H1 (cell line): ENCODE results near the gene RNF31. TPM values are rescaled to one million over a fixed set of nuclear protein-coding genes. Genes with fewer than 3 reads are reported as not detected.
A peak's percentile ranks its signal among the peaks of the same experiment; 100 is the strongest.

ENCODE experiments used
- CTCF ChIA-PET: fragments of 300-600 bp; sonication (Branson Sonifier 250); formaldehyde crosslinking; loops from one replicate; lab custom pipeline; 2021; ENCODE audit not compliant: partially characterized antibody; lab: Charles Lee
- POLR2A ChIA-PET: fragments of 300-600 bp; sonication (Branson Sonifier 250); formaldehyde crosslinking; loops from one replicate; lab custom pipeline; 2021; ENCODE audit warnings: inconsistent platforms; ENCODE audit not compliant: partially characterized antibody; lab: Charles Lee
- DNase-seq, 2 experiments: peaks; one replicate each; pipeline versions ENCODE4 v3.0.0 to v3.0.0-alpha.2; 2010 to 2022; ENCODE audit warnings: low spot score in 2 of 2, low read depth in 1 of 2, mixed read lengths in 1 of 2
- FAIRE-seq: peaks from 2 replicates; lab custom pipeline; 2011; peaks lifted over from hg19 to GRCh38; lab: Jason Lieb, UNC
- H2AFZ ChIP-seq: 2 replicates; pipeline ENCODE4 v1.8.1; 2012; ENCODE audit warnings: low read length, inconsistent platforms
- H2AK5ac ChIP-seq: 2 replicates; pipeline ENCODE4 v1.6.1; 2013; ENCODE audit warnings: low read depth, low read length
- H2BK120ac ChIP-seq: replicated peaks from 2 replicates; pipeline ENCODE3; 2013; ENCODE audit warnings: low read depth, low read length, inconsistent platforms
- H2BK12ac ChIP-seq: 2 replicates; pipeline ENCODE4 v1.6.1; 2013; ENCODE audit warnings: low read depth, low read length
- H2BK15ac ChIP-seq: 2 replicates; pipeline ENCODE4 v1.6.1; 2013; ENCODE audit warnings: low read length
- H2BK20ac ChIP-seq: 2 replicates; pipeline ENCODE4 v1.6.1; 2013; ENCODE audit warnings: low read length
- H2BK5ac ChIP-seq: 2 replicates; pipeline ENCODE4 v1.6.1; 2013; ENCODE audit warnings: low read depth, low read length
- H3K14ac ChIP-seq: 2 replicates; pipeline ENCODE4 v1.6.1; 2013; ENCODE audit warnings: inconsistent platforms; ENCODE audit not compliant: insufficient read length
- H3K18ac ChIP-seq: 2 replicates; pipeline ENCODE4 v1.6.1; 2013; ENCODE audit warnings: low read length; ENCODE audit errors: extremely low read depth
- H3K23ac ChIP-seq: 2 replicates; pipeline ENCODE4 v1.6.1; 2013; ENCODE audit warnings: inconsistent platforms; ENCODE audit not compliant: insufficient read length
- H3K23me2 ChIP-seq: 2 replicates; pipeline ENCODE4 v1.6.1; 2013; ENCODE audit warnings: low read depth, low read length
- H3K27ac ChIP-seq: 2 replicates; pipeline ENCODE4 v1.6.1; 2011; ENCODE audit warnings: low read depth, low read length, inconsistent platforms
- H3K27me3 ChIP-seq, 4 experiments: replicated peaks in 1 of 4; 1 replicate in 1 of 4; 2 replicates in 3 of 4; pipeline versions ENCODE4 v1.6.1 to v1.8.1; 2011 to 2013; ENCODE audit warnings: low read length in 3 of 4, mild to moderate bottlenecking in 3 of 4, inconsistent platforms in 2 of 4, mixed read lengths in 2 of 4, moderate library complexity in 1 of 4; ENCODE audit not compliant: control insufficient read depth in 3 of 4, insufficient read depth in 3 of 4; ENCODE audit errors: extremely low read depth in 1 of 4
- H3K36me3 ChIP-seq, 4 experiments: 2 replicates each; pipeline versions ENCODE4 v1.6.1 to v1.8.1; 2011 to 2013; ENCODE audit warnings: mild to moderate bottlenecking in 4 of 4, low read length in 3 of 4, moderate library complexity in 2 of 4, control low read depth in 1 of 4, inconsistent platforms in 1 of 4; ENCODE audit not compliant: insufficient read depth in 4 of 4, control insufficient read depth in 2 of 4
- H3K4ac ChIP-seq: replicated peaks from 2 replicates; pipeline ENCODE3; 2013; ENCODE audit warnings: low read length, low read depth, mixed read lengths, inconsistent platforms; ENCODE audit not compliant: insufficient read length
- H3K4me1 ChIP-seq, 4 experiments: replicated peaks in 1 of 4; 1 replicate in 1 of 4; 2 replicates in 3 of 4; pipeline versions ENCODE4 v1.6.1 to v1.8.1; 2011 to 2013; ENCODE audit warnings: low read length in 3 of 4, inconsistent platforms in 2 of 4, mixed read lengths in 1 of 4; ENCODE audit not compliant: insufficient read depth in 4 of 4, control insufficient read depth in 3 of 4
- H3K4me2 ChIP-seq, 2 experiments: 2 replicates each; pipeline versions ENCODE4 v1.6.1 to v1.8.1; 2011 to 2013; ENCODE audit warnings: low read depth in 2 of 2, low read length in 2 of 2, control low read depth in 1 of 2, inconsistent platforms in 1 of 2, mild to moderate bottlenecking in 1 of 2; ENCODE audit not compliant: insufficient read depth in 1 of 2
- H3K4me3 ChIP-seq, 4 experiments: fragments of 200-600, 300-600 bp in 1 of 4; sonication (generic), shearing (Covaris generic), sonication (Bioruptor Twin) in 1 of 4; 2 replicates each; pipeline versions ENCODE4 v1.5.1 to v1.8.1; 2011 to 2016; ENCODE audit warnings: low read length in 4 of 4, low read depth in 3 of 4, control low read depth in 2 of 4, inconsistent platforms in 2 of 4, mild to moderate bottlenecking in 2 of 4, mixed read lengths in 1 of 4, moderate library complexity in 1 of 4; ENCODE audit not compliant: insufficient read depth in 2 of 4; ENCODE audit errors: extremely low read depth in 1 of 4
- H3K56ac ChIP-seq: replicated peaks from 2 replicates; pipeline ENCODE3; 2013; ENCODE audit warnings: low read depth, mild to moderate bottlenecking, mixed read lengths, low read length, inconsistent platforms; ENCODE audit not compliant: insufficient read length
- H3K79me1 ChIP-seq: 2 replicates; pipeline ENCODE4 v1.6.1; 2013; ENCODE audit warnings: low read depth, low read length, control low read depth
- H3K79me2 ChIP-seq, 2 experiments: 2 replicates each; pipeline versions ENCODE4 v1.6.1 to v1.8.1; 2012 to 2013; ENCODE audit warnings: low read length in 2 of 2, mild to moderate bottlenecking in 2 of 2, inconsistent platforms in 1 of 2; ENCODE audit not compliant: insufficient read depth in 2 of 2, control insufficient read depth in 1 of 2
- H3K9ac ChIP-seq, 4 experiments: replicated peaks in 1 of 4; 1 replicate in 1 of 4; 2 replicates in 3 of 4; pipeline versions ENCODE4 v1.6.1 to v1.8.1; 2011 to 2013; ENCODE audit warnings: low read depth in 3 of 4, low read length in 3 of 4, control low read depth in 2 of 4, mild to moderate bottlenecking in 2 of 4, moderate library complexity in 2 of 4, inconsistent platforms in 1 of 4; ENCODE audit errors: extremely low read depth in 1 of 4
- H3K9me3 ChIP-seq, 2 experiments: 2 replicates each; pipeline versions ENCODE4 v1.6.1 to v1.8.1; 2012 to 2013; ENCODE audit warnings: mild to moderate bottlenecking in 2 of 2, moderate library complexity in 2 of 2, control low read depth in 1 of 2, inconsistent platforms in 1 of 2, low read depth in 1 of 2, low read length in 1 of 2, mixed read lengths in 1 of 2; ENCODE audit not compliant: insufficient read depth in 2 of 2
- H4K20me1 ChIP-seq, 2 experiments: replicated peaks in 1 of 2; 2 replicates each; pipeline versions ENCODE3 to v1.8.1; 2011 to 2013; ENCODE audit warnings: inconsistent platforms in 2 of 2, low read length in 2 of 2, mild to moderate bottlenecking in 1 of 2; ENCODE audit not compliant: insufficient read depth in 2 of 2, control insufficient read depth in 1 of 2
- H4K5ac ChIP-seq: 2 replicates; pipeline ENCODE4 v1.6.1; 2013; ENCODE audit warnings: low read length, low read depth, mixed read lengths, inconsistent platforms; ENCODE audit not compliant: insufficient read length
- H4K8ac ChIP-seq: 2 replicates; pipeline ENCODE4 v1.8.0; 2013; ENCODE audit warnings: mild to moderate bottlenecking, moderate library complexity, low read length, inconsistent platforms; ENCODE audit not compliant: insufficient read depth; ENCODE audit errors: extremely low read depth
- H4K91ac ChIP-seq: replicated peaks from 2 replicates; pipeline ENCODE3; 2013; ENCODE audit warnings: low read length, mixed read lengths, inconsistent platforms; ENCODE audit not compliant: insufficient read length
- ASH2L ChIP-seq: fragments of 200-600, 300-600 bp; sonication (generic); IDR thresholded peaks from one replicate; pipeline ENCODE4 v1.7.1; 2017; ENCODE audit warnings: low read length
- CBX5 ChIP-seq: fragments of 300-800, 300-1000 bp; sonication (generic); IDR thresholded peaks from 2 replicates; pipeline ENCODE4 v1.7.1; 2016; ENCODE audit warnings: antibody characterized with exemption, low read length, low read depth
- CHD1 ChIP-seq: IDR thresholded peaks from 2 replicates; pipeline ENCODE4 v1.6.1; 2012; ENCODE audit warnings: low read depth, low read length, improper control_type of control experiment
- GABPA ChIP-seq: IDR thresholded peaks from 2 replicates; pipeline ENCODE4 v1.6.1; 2011; ENCODE audit warnings: mild to moderate bottlenecking, low read length, moderate library complexity, borderline replicate concordance; ENCODE audit not compliant: insufficient read depth
- KDM5A ChIP-seq: fragments of 200-600 bp; IDR thresholded peaks from 2 replicates; pipeline ENCODE4 v1.7.1; 2012; ENCODE audit warnings: mild to moderate bottlenecking, low read length, inconsistent platforms, mixed read lengths
- PHF8 ChIP-seq: fragments of 200-600 bp; sonication (generic); conservative IDR thresholded peaks from 2 replicates; pipeline ENCODE4 v1.7.1; 2012; ENCODE audit warnings: low read depth, mild to moderate bottlenecking, inconsistent platforms, low read length, moderate library complexity
- SP4 ChIP-seq: IDR thresholded peaks from 2 replicates; pipeline ENCODE4 v1.6.1; 2012; ENCODE audit warnings: low read length, inconsistent platforms
- SUZ12 ChIP-seq: fragments of 200-600 bp; sonication (generic); IDR thresholded peaks from 2 replicates; pipeline ENCODE4 v1.6.1; 2012; ENCODE audit warnings: mild to moderate bottlenecking, inconsistent platforms, low read length, moderate library complexity, mixed read lengths
- TAF1 ChIP-seq: IDR thresholded peaks from 2 replicates; pipeline ENCODE4 v1.6.1; 2011; ENCODE audit warnings: mild to moderate bottlenecking, low read depth, low read length
- TEAD4 ChIP-seq: IDR thresholded peaks from 2 replicates; pipeline ENCODE4 v1.6.1; 2012; ENCODE audit warnings: low read depth, low read length, inconsistent platforms, mixed read lengths
- ZNF274 ChIP-seq: IDR thresholded peaks from 2 replicates; pipeline ENCODE4 v1.7.0; 2012; ENCODE audit warnings: low read length, borderline replicate concordance; ENCODE audit errors: extremely low read depth
- WGBS, 2 experiments: shearing (Covaris generic) in 1 of 2; methylation state at CpG; one replicate each; pipeline versions ENCODE4 v1.1.6 to v1.1.7; 2013 to 2015; ENCODE audit warnings: low lambda C conversion rate in 2 of 2, mixed read lengths in 2 of 2, inconsistent platforms in 1 of 2, low coverage in 1 of 2, missing lambda C conversion rate in 1 of 2; ENCODE audit not compliant: insufficient replicate concordance in 2 of 2, insufficient coverage in 1 of 2, insufficient read length in 1 of 2; ENCODE audit errors: extremely low coverage in 1 of 2, missing lambda C conversion rate in 1 of 2; 5-methylcytosine and 5-hydroxymethylcytosine counted together
- polyA plus RNA-seq, 7 experiments: library from polyadenylated mRNA; depleted of rRNA in 3 of 7; stranded (reverse) in 5 of 7; unstranded in 2 of 7; fragments of >200 nt in 5 of 7; fragments of 200-250 nt in 2 of 7; gene quantifications; 1 replicate in 5 of 7; 2 replicates in 1 of 7; 4 replicates in 1 of 7; pipeline versions ENCODE4 v1.2.1 to v1.2.3, GENCODE V29; 2011 to 2013; ENCODE audit warnings: missing spikeins in 2 of 7, mixed read lengths in 2 of 7
- total RNA-seq: library from RNA; stranded (reverse); fragmentation: NEBNext Ultra II Directional; extraction: Animal tissue kit (Norgen Biotek cat#: 25700); gene quantifications from 2 replicates; pipeline ENCODE4 v1.2.1, GENCODE V29; 2021

RNF31 gene
- total and polyA plus RNA-seq, 2 of the 8 experiments (the other 6 are each of a cell fraction or from before 2014, with no cell fraction given): 17.5 to 72.0 TPM

DNA sequence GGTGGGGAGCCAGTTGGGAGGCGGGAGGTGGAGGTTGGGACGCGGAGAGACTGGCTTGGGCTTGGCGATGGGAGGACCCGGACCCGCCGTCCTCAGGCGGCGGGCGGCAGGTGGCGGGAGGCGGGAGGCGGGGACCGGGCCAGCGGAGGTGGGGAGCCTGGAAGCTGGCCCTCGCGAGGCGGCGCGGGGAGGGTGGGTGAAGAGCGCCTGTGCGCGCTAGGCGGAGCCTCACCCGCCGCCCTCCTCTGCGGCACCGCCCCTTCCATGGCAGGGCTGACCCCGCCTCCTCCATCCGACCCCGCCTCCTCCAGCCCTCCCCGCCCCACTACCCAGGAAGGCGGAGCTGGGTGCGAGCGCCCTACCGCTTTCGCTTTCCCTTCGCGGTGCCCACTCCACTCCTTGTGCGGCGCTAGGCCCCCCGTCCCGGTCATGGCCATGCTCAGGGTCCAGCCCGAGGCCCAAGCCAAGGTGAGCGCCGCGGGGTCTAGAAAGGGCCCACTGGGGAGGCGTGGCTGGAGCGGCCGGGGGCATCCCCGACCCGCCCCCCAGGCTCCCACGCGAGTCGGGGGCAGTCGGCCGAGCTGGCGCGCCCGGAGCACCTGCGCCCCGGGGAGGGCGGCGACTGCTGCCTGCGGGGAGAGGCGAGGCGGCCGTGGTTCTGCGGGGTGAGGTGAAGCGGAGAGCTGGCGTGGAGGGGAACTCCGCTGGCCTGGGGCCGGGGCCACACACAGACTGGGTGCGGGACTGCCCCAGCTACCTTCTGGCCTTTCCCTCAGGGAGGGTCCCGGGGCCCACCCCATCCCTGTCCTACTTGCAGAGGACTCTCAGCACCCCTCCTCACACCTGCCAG is 11.2 kb upstream of the RNF31 start, which contains the start of gene PSME1:
PSME1 (plus strand) TSS at position 361 of the 850 bp plus-strand sequence; CDS start at position 430, 69 bp downstream.
- Histone ChIP-seq H4K20me1 (peaks cover 0 to 1% of the 10 kb centered on the region in 2 experiments), H4K8ac (peak within 1 kb of the TSS; percentile 64), H3K79me1 (peaks cover 4% of the 10 kb centered on the region; the same call in 1 of the 2 replicates), H3K4me1 (peaks cover 0 to 10% (median 6%) of the 10 kb centered on the region in 4 experiments; a peak in 5 of 7 replicates), H2BK12ac (no peak within 1 kb of the TSS; the same call in 1 of the 2 replicates), H3K23ac (no peak within 1 kb of the TSS), H2BK120ac (no peak within 1 kb of the TSS), H3K4me2 (peak within 1 kb of the TSS; percentile 81 to 95), H4K91ac (no peak within 1 kb of the TSS), H2BK15ac (peak within 1 kb of the TSS; percentile 4; the same call in 1 of the 2 replicates), H2AFZ (peak within 1 kb of the TSS; percentile 94), H3K9me3 (no peaks in the 10 kb centered on the region), H3K79me2 (peaks cover 0 to 12% of the 10 kb centered on the region in 2 experiments; a peak in 2 of 4 replicates), H2BK20ac (no peak within 1 kb of the TSS), H3K23me2 (peaks cover 8% of the 10 kb centered on the region; the same call in 1 of the 2 replicates), H2BK5ac (peak within 1 kb of the TSS; percentile 90; the same call in 1 of the 2 replicates), H3K27ac (peak within 1 kb of the TSS; percentile 14; the same call in 1 of the 2 replicates), H2AK5ac (no peak within 1 kb of the TSS), H3K36me3 (peaks cover 8 to 25% (median 14%) of the 10 kb centered on the region in 4 experiments; a peak in 6 of 8 replicates), H4K5ac (peak within 1 kb of the TSS; percentile 34), H3K18ac (peak within 1 kb of the TSS; percentile 17), H3K56ac (peak within 1 kb of the TSS; percentile 71), H3K27me3 (no peaks in the 10 kb centered on the region), H3K9ac (peak within 1 kb of the TSS; percentile 42 to 89 (median 60); a peak in 6 of 7 replicates), H3K4me3 (peak within 1 kb of the TSS; percentile 79 to 100 (median 84)), H3K4ac (no peak within 1 kb of the TSS), H3K14ac (no peak within 1 kb of the TSS)
- DNase-seq: peak in 1 of 2 experiments; percentile 94
- ChIA-PET POLR2A (interaction anchor here (0.8 to 10.5 kb wide), 17 partner anchors 9 to 135 kb away, joined by 3 to 118 read pairs (median 7); partner anchors contain the start of genes CHMP4A, DCAF11, IRF9 and NRL), CTCF (interaction anchor here (0.6 to 1.7 kb wide), 8 partner anchors 11 to 77 kb away, joined by 3 to 7 read pairs (median 4); partner anchors contain the start of genes DCAF11, IRF9, NRL and PSME2)
- FAIRE-seq: no peak
- WGBS, 2 experiments: 2% methylated on average over 40 of the region's 75 CpGs; no CpG with 5 or more reads in 1 of the 2 experiments
- TF ChIP-seq TEAD4 (no peak), ZNF274 (no peak), PHF8 (peak; percentile 44; the same call in 1 of the 2 replicates), ASH2L (peak; percentile 36), SP4 (0 out of 2 replicates have a peak, but pooled peaks have one; percentile 23), SUZ12 (no peak), CHD1 (no peak), TAF1 (0 out of 2 replicates have a peak, but pooled peaks have one; percentile 12), CBX5 (no peak), KDM5A (no peak), GABPA (no peak)
